ENCODE results near the gene STIP1.

Gene STIP1

DNA sequence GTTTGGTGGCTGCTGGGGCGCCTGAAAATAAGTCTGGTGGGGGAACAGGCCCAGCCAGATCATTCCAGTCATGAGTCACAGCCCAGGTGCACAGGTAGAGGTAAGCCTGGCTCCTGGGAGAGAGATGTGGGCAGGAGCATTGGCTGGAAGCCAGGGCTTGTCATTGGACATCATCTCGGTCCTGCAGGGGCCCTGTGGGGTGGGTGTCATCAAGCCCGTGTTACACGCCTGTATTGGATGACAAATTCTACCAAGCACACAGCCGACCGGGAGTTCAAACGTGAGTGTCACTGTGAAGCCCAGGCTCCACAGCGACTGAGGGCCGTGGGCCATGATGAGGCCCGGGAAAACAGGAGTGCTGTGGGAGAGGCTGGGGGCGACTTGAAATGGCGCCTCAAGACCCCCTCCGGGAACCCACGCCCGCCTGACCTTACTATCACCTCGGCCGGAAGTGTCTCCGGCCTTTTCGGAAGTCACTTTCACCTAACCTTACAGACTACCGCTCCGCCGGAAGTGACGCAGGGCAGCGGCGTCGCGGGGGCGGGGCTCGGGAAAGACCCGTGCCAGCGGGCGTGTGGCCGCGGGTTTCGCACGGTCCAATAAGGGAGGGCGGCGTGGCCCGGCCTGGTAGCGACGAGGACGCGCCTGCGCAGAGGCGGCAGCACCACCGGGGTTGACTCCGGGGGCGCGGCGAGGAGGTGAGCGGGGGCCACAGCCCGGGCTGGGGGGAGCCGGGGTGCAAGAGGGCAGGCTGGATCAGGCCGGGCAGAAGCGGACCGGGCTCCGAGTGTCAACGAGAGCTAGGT is 54.7 kb downstream of the STIP1 start, which contains the start of gene FKBP2:
FKBP2 (plus strand) TSS at position 661 of the 806 bp plus-strand sequence. CDS start 1,293 bp downstream, outside the sequence.
- H2BK5ac ChIP-seq (ENCODE audit: low read depth, low read length, poor library complexity): peak within 1 kb of the TSS; percentile 98
- peak within 1 kb of the TSS; percentile 39 for H2BK12ac ChIP-seq (ENCODE audit: low read length)
- H3K4me1 ChIP-seq (ENCODE audit: control insufficient read depth in 1 of 2, insufficient read depth in 2 of 2, low read length in 2 of 2): peaks cover 28 to 36% of the 10 kb centered on the region in 2 experiments
- H3K27me3 ChIP-seq (ENCODE audit: insufficient read depth, low read length): no peaks in the 10 kb centered on the region
- peak within 1 kb of the TSS; percentile 87 for H2AFZ ChIP-seq (ENCODE audit: insufficient read depth, low read length, poor library complexity)
- peaks cover 22% of the 10 kb centered on the region for H3K79me2 ChIP-seq (ENCODE audit: control insufficient read depth, insufficient read depth, low read length, poor library complexity)
- peaks cover 44 to 47% of the 10 kb centered on the region in 2 experiments for H3K36me3 ChIP-seq (ENCODE audit: control insufficient read depth in 1 of 2, insufficient read depth in 2 of 2, low read length in 2 of 2)
- H2BK120ac ChIP-seq (ENCODE audit: insufficient read depth, low read length, poor library complexity): peak within 1 kb of the TSS; percentile 98
- H3K4ac ChIP-seq (ENCODE audit: low read depth, low read length): peak within 1 kb of the TSS; percentile 97
- H3K4me2 ChIP-seq (ENCODE audit: low read length): peak within 1 kb of the TSS; percentile 94
- H3K18ac ChIP-seq (ENCODE audit: low read length): peak within 1 kb of the TSS; percentile 96
- peak within 1 kb of the TSS; percentile 95 for H3K27ac ChIP-seq (ENCODE audit: low read depth, low read length)
- peak within 1 kb of the TSS; percentile 97 for H4K12ac ChIP-seq (ENCODE audit: low read depth, low read length)
- peaks cover 28% of the 10 kb centered on the region for H3K79me1 ChIP-seq (ENCODE audit: low read length)
- H2AK5ac ChIP-seq (ENCODE audit: low read length): peak within 1 kb of the TSS; percentile 89
- peak within 1 kb of the TSS; percentile 98 for H3K14ac ChIP-seq (ENCODE audit: low read length)
- peak within 1 kb of the TSS; percentile 84 for H3K9ac ChIP-seq (ENCODE audit: low read length)
- WGBS (ENCODE audit: extremely low coverage, insufficient coverage, insufficient read length): no CpG with 5 or more reads among the region's 58 CpGs
- H3K9me3 ChIP-seq (ENCODE audit: insufficient read depth, low read depth, low read length): no peaks in the 10 kb centered on the region
- H3K4me3 ChIP-seq (ENCODE audit: low read depth, low read length): peak within 1 kb of the TSS; percentile 76
- peak within 1 kb of the TSS; percentile 99 for H4K91ac ChIP-seq (ENCODE audit: low read depth, low read length)
- peak within 1 kb of the TSS; percentile 99 for H4K8ac ChIP-seq (ENCODE audit: low read depth, low read length)
- H3K23ac ChIP-seq (ENCODE audit: low read length): no peak within 1 kb of the TSS
- peak; percentile 97 to 99 for DNase-seq

DNA sequence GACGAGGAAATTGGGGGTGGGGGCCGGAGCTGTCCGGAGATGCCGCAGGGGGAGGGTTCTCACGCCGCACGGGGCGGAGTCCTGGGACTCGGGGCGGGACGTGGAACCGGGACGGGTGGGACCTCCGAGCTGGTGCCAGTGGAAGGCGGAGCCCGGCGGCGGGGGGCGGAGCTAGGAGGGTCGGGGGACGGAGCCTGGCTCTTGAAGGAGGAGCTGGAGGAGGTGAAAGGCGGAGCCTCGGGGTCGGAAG is 55.2 kb downstream of the STIP1 start:
- Histone ChIP-seq H4K12ac (ENCODE audit: low read depth, low read length) (peak overlapping the region; percentile 95), H2BK120ac (ENCODE audit: insufficient read depth, low read length, poor library complexity) (peak overlapping the region; percentile 98)

DNA sequence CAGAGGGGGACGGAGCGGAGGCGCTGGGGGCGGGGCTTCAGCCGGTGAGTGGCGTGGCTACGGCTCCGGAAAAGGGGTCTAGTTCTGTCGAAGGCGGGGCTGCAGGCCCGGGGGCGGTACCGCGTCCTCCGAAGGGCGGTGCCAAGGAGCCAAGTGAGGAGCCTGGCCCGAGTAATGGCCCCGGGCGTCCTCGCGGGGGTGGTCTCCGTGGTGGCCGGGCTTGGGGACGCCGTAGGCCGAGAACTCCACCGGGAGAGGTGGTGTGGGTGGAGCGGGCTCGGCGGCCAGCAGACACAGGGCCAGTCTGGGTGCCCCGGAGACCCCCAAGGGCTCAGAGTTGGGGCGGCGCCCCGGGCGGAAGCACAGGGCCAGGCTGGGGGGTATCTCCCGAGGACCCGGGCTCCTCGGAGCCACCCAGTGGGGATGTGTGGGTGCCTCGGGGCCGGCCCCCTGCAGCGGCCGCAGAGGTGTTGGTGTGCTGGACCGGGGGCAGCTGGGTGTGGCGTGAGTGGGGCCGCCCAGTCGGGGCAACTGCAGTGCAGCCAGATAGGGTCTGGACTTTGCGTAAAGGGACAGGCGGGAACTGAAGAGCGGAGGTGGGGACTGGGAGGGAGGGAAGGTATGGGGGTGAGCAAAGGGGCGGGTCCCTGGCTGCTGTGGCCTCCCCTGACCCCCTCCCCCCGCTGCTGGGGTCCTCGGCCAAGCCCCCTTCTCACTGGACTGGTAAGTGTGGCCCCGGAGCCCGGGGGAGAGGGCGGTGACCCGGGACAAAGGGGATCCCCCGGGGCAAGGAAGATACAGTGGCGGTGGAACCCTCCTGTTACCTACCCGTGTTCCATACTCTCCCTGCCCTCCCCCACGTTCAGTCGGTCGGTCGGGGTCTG is 55.8 kb downstream of the STIP1 start:
- peak overlapping the region; percentile 71 for H3K4me3 ChIP-seq (ENCODE audit: low read depth, low read length)

More for the DNA sequence above, 55.2 kb downstream of the STIP1 start:
- Histone ChIP-seq H3K36me3 (ENCODE audit: control insufficient read depth in 1 of 2, insufficient read depth in 2 of 2, low read length in 2 of 2) (peaks cover 42 to 47% of the 10 kb centered on the region in 2 experiments), H2AK5ac (ENCODE audit: low read length) (peak overlapping the region; percentile 69), H4K91ac (ENCODE audit: low read depth, low read length) (peak overlapping the region; percentile 99), H3K4me2 (ENCODE audit: low read length) (peak overlapping the region; percentile 68), H3K23ac (ENCODE audit: low read length) (no peak overlapping the region), H3K79me2 (ENCODE audit: control insufficient read depth, insufficient read depth, low read length, poor library complexity) (peaks cover 27% of the 10 kb centered on the region), H3K4me1 (ENCODE audit: control insufficient read depth in 1 of 2, insufficient read depth in 2 of 2, low read length in 2 of 2) (peaks cover 28 to 37% of the 10 kb centered on the region in 2 experiments), H3K9ac (ENCODE audit: low read length) (peak overlapping the region; percentile 68), H3K18ac (ENCODE audit: low read length) (peak overlapping the region; percentile 87), H3K27me3 (ENCODE audit: insufficient read depth, low read length) (no peaks in the 10 kb centered on the region), H2BK12ac (ENCODE audit: low read length) (no peak overlapping the region), H3K27ac (ENCODE audit: low read depth, low read length) (peak overlapping the region; percentile 95), H3K4me3 (ENCODE audit: low read depth, low read length) (peak overlapping the region; percentile 76), H3K9me3 (ENCODE audit: insufficient read depth, low read depth, low read length) (peaks cover 2% of the 10 kb centered on the region), H3K4ac (ENCODE audit: low read depth, low read length) (peak overlapping the region; percentile 97), H4K8ac (ENCODE audit: low read depth, low read length) (peak overlapping the region; percentile 99), H2AFZ (ENCODE audit: insufficient read depth, low read length, poor library complexity) (peak overlapping the region; percentile 87), H2BK5ac (ENCODE audit: low read depth, low read length, poor library complexity) (peak overlapping the region; percentile 98), H3K79me1 (ENCODE audit: low read length) (peaks cover 33% of the 10 kb centered on the region), H3K14ac (ENCODE audit: low read length) (peak overlapping the region; percentile 98)
- DNase-seq: peak; percentile 99 to 100
- WGBS (ENCODE audit: extremely low coverage, insufficient coverage, insufficient read length): no CpG with 5 or more reads among the region's 24 CpGs

DNA sequence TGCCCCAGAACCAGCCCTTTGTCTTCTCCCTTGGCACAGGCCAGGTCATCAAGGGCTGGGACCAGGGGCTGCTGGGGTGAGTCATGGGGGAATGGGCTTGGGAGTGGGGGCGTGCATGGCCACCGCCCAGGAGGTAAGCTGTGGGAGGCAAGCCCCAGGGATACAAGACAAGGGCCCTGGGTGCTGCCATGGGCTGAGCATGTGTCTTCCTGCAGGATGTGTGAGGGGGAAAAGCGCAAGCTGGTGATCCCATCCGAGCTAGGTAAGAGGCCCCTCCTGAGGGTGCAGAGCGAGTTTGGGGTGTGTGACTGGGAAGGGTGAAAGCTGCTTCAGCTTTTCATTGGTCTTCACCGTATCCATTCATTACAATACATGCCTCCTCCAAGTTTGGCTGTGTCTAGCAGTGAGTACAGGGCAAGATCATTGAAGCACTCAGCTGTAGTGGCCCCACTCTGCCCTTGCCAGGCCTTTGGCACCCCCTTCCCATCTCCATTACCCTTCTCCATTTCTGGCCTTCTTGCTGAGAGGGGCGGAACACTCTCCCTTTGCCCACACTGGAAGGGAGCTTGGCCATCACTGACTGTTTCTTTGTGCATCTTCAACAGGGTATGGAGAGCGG is 57.4 kb downstream of the STIP1 start:
- peaks cover 44% of the 10 kb centered on the region for H3K79me1 ChIP-seq (ENCODE audit: low read length)
- H2BK12ac ChIP-seq (ENCODE audit: low read length): no peak overlapping the region
- no CpG with 5 or more reads among the region's 8 CpGs for WGBS (ENCODE audit: extremely low coverage, insufficient coverage, insufficient read length)
- H4K8ac ChIP-seq (ENCODE audit: low read depth, low read length): peak overlapping the region; percentile 22
- no peak overlapping the region for H3K4me2 ChIP-seq (ENCODE audit: low read length)
- peaks cover 28 to 42% of the 10 kb centered on the region in 2 experiments for H3K4me1 ChIP-seq (ENCODE audit: control insufficient read depth in 1 of 2, insufficient read depth in 2 of 2, low read length in 2 of 2)
- no peak overlapping the region for H3K4me3 ChIP-seq (ENCODE audit: low read depth, low read length)
- no peak overlapping the region for H3K23ac ChIP-seq (ENCODE audit: low read length)
- peak overlapping the region; percentile 18 for H2AK5ac ChIP-seq (ENCODE audit: low read length)
- H4K91ac ChIP-seq (ENCODE audit: low read depth, low read length): no peak overlapping the region
- DNase-seq: no peak
- H3K14ac ChIP-seq (ENCODE audit: low read length): no peak overlapping the region
- no peak overlapping the region for H3K4ac ChIP-seq (ENCODE audit: low read depth, low read length)
- H4K12ac ChIP-seq (ENCODE audit: low read depth, low read length): no peak overlapping the region
- H2BK5ac ChIP-seq (ENCODE audit: low read depth, low read length, poor library complexity): no peak overlapping the region
- H3K9me3 ChIP-seq (ENCODE audit: insufficient read depth, low read depth, low read length): peaks cover 4% of the 10 kb centered on the region
- no peak overlapping the region for H2BK120ac ChIP-seq (ENCODE audit: insufficient read depth, low read length, poor library complexity)
- no peaks in the 10 kb centered on the region for H3K27me3 ChIP-seq (ENCODE audit: insufficient read depth, low read length)
- H3K27ac ChIP-seq (ENCODE audit: low read depth, low read length): peak overlapping the region; percentile 22
- H3K18ac ChIP-seq (ENCODE audit: low read length): no peak overlapping the region
- H2AFZ ChIP-seq (ENCODE audit: insufficient read depth, low read length, poor library complexity): peak overlapping the region; percentile 17
- H3K36me3 ChIP-seq (ENCODE audit: control insufficient read depth in 1 of 2, insufficient read depth in 2 of 2, low read length in 2 of 2): peaks cover 28 to 34% of the 10 kb centered on the region in 2 experiments
- no peak overlapping the region for H3K9ac ChIP-seq (ENCODE audit: low read length)
- H3K79me2 ChIP-seq (ENCODE audit: control insufficient read depth, insufficient read depth, low read length, poor library complexity): peaks cover 32% of the 10 kb centered on the region

More for the DNA sequence above, 55.8 kb downstream of the STIP1 start:
- Histone ChIP-seq H2AFZ (ENCODE audit: insufficient read depth, low read length, poor library complexity) (peak overlapping the region; percentile 87), H2BK120ac (ENCODE audit: insufficient read depth, low read length, poor library complexity) (peak overlapping the region; percentile 79), H3K4ac (ENCODE audit: low read depth, low read length) (peak overlapping the region; percentile 93), H3K4me2 (ENCODE audit: low read length) (peak overlapping the region; percentile 94), H3K14ac (ENCODE audit: low read length) (peak overlapping the region; percentile 92), H2BK12ac (ENCODE audit: low read length) (no peak overlapping the region), H2AK5ac (ENCODE audit: low read length) (peak overlapping the region; percentile 80), H3K27me3 (ENCODE audit: insufficient read depth, low read length) (no peaks in the 10 kb centered on the region), H3K27ac (ENCODE audit: low read depth, low read length) (peak overlapping the region; percentile 95), H3K36me3 (ENCODE audit: control insufficient read depth in 1 of 2, insufficient read depth in 2 of 2, low read length in 2 of 2) (peaks cover 41 to 47% of the 10 kb centered on the region in 2 experiments), H3K79me2 (ENCODE audit: control insufficient read depth, insufficient read depth, low read length, poor library complexity) (peaks cover 29% of the 10 kb centered on the region), H4K12ac (ENCODE audit: low read depth, low read length) (peak overlapping the region; percentile 93), H2BK5ac (ENCODE audit: low read depth, low read length, poor library complexity) (peak overlapping the region; percentile 94), H4K91ac (ENCODE audit: low read depth, low read length) (peak overlapping the region; percentile 99), H3K4me1 (ENCODE audit: control insufficient read depth in 1 of 2, insufficient read depth in 2 of 2, low read length in 2 of 2) (peaks cover 28 to 37% of the 10 kb centered on the region in 2 experiments), H3K23ac (ENCODE audit: low read length) (no peak overlapping the region), H4K8ac (ENCODE audit: low read depth, low read length) (peak overlapping the region; percentile 93), H3K9me3 (ENCODE audit: insufficient read depth, low read depth, low read length) (peaks cover 2% of the 10 kb centered on the region), H3K18ac (ENCODE audit: low read length) (peak overlapping the region; percentile 96), H3K79me1 (ENCODE audit: low read length) (peaks cover 35% of the 10 kb centered on the region), H3K9ac (ENCODE audit: low read length) (peak overlapping the region; percentile 84)
- peak in 1 of 2 donors; percentile 41 for DNase-seq
- WGBS (ENCODE audit: extremely low coverage, insufficient coverage, insufficient read length): no CpG with 5 or more reads among the region's 63 CpGs
